K562 (cell line): ENCODE data around the gene EMX2. TPM values are rescaled to one million over a fixed set of nuclear protein-coding genes. Genes with fewer than 3 reads are reported as not detected.

Source experiments
- ATAC-seq: fragments of 200-7000 bp; cut with Tn5 transposase; 3 replicates; pipeline ENCODE4 v1.9.1; 2020; ENCODE audit warnings: moderate library complexity
- BruUV-seq: library from RNA; stranded (reverse); fragments of 400-500 nt; replicated peaks from 2 replicates; lab custom pipeline; 2021; lab: Mats Ljungman, UMichigan
- CTCF ChIA-PET: fragments of 300-600 bp; formaldehyde crosslinking; extraction: SDS; loops from one replicate; lab custom pipeline; 2021; ENCODE audit warnings: low intra/inter-chr PET ratio; lab: Yijun Ruan, JAX
- POLR2A ChIA-PET: fragments of 300-600, 350-650 bp; sonication (Branson Sonifier 250); formaldehyde crosslinking; extraction: SDS; loops from one replicate; lab custom pipeline; 2021; ENCODE audit warnings: antibody characterized with exemption, inconsistent platforms; lab: Yijun Ruan, JAX
- DNase-seq, 4 experiments: peaks; one replicate each; pipeline versions ENCODE4 v3.0.0 to v3.0.0-alpha.2; 2011 to 2018; ENCODE audit warnings: low spot score in 3 of 4, mixed read lengths in 3 of 4; ENCODE audit errors: extremely low read depth in 1 of 4
- FAIRE-seq: peaks from 2 replicates; lab custom pipeline; 2011; peaks lifted over from hg19 to GRCh38; lab: Jason Lieb, UNC
- H2AFZ ChIP-seq: 2 replicates; pipeline ENCODE4 v1.6.0; 2011; ENCODE audit warnings: low read depth, low read length, control low read depth, inconsistent platforms
- H3K27ac ChIP-seq: fragments of 200-600 bp; 3 replicates; pipeline ENCODE4 v1.8.0; 2011; ENCODE audit warnings: low read depth, mild to moderate bottlenecking, control low read depth, inconsistent platforms, low read length, moderate library complexity, mixed read lengths; ENCODE audit errors: extremely low read depth
- H3K27me3 ChIP-seq, 2 experiments: fragments of 300-600 bp in 1 of 2; 2 replicates in 1 of 2; 3 replicates in 1 of 2; pipeline versions ENCODE4 v1.6.0 to v1.8.0; 2011; ENCODE audit warnings: inconsistent platforms in 2 of 2, low read length in 2 of 2, mild to moderate bottlenecking in 1 of 2, mixed read lengths in 1 of 2, moderate library complexity in 1 of 2; ENCODE audit not compliant: control insufficient read depth in 2 of 2, insufficient read depth in 2 of 2
- H3K36me3 ChIP-seq: fragments of 300-600 bp; 3 replicates; pipeline ENCODE4 v1.8.0; 2011; ENCODE audit warnings: mild to moderate bottlenecking, low read length, inconsistent platforms; ENCODE audit not compliant: control insufficient read depth, insufficient read depth
- H3K4me1 ChIP-seq, 2 experiments: fragments of 200-600 bp in 1 of 2; replicated peaks in 1 of 2; 2 replicates in 1 of 2; 3 replicates in 1 of 2; pipeline versions ENCODE4 v1.5.1 to v1.8.0; 2011; ENCODE audit warnings: inconsistent platforms in 2 of 2, low read length in 2 of 2, mild to moderate bottlenecking in 1 of 2, mixed read lengths in 1 of 2, moderate library complexity in 1 of 2; ENCODE audit not compliant: control insufficient read depth in 2 of 2, insufficient read depth in 2 of 2
- H3K4me2 ChIP-seq: 2 replicates; pipeline ENCODE4 v1.6.1; 2011; ENCODE audit warnings: low read length, control low read depth, inconsistent platforms, mixed read lengths; ENCODE audit not compliant: insufficient read depth
- H3K4me3 ChIP-seq: fragments of 200-600 bp; sonication (generic), shearing (Covaris generic); 2 replicates; pipeline ENCODE4 v1.5.1; 2016; ENCODE audit warnings: control low read depth, inconsistent platforms
- H3K79me2 ChIP-seq: fragments of 200-600 bp; 3 replicates; pipeline ENCODE4 v1.8.0; 2011; ENCODE audit warnings: low read length, inconsistent platforms; ENCODE audit not compliant: control insufficient read depth, insufficient read depth
- H3K9ac ChIP-seq, 2 experiments: 2 replicates each; pipeline versions ENCODE4 v1.6.0 to v1.6.1; 2011; ENCODE audit warnings: low read depth in 2 of 2, low read length in 2 of 2, control low read depth in 1 of 2, inconsistent platforms in 1 of 2, mild to moderate bottlenecking in 1 of 2, mixed read lengths in 1 of 2; ENCODE audit not compliant: insufficient read depth in 1 of 2
- H3K9me1 ChIP-seq: one replicate; pipeline ENCODE4 v1.6.0; 2011; ENCODE audit warnings: inconsistent platforms, mild to moderate bottlenecking, low read length, moderate library complexity; ENCODE audit not compliant: control insufficient read depth, insufficient read depth
- H3K9me3 ChIP-seq: replicated peaks from 2 replicates; pipeline ENCODE4 v1.5.1; 2011; ENCODE audit warnings: low read depth, low read length, inconsistent platforms; ENCODE audit not compliant: control insufficient read depth, insufficient read depth
- H4K20me1 ChIP-seq: replicated peaks from 2 replicates; pipeline ENCODE4 v1.6.1; 2011; ENCODE audit warnings: low read length, inconsistent platforms, mixed read lengths; ENCODE audit not compliant: control insufficient read depth, insufficient read depth
- CCNT2 ChIP-seq: IDR thresholded peaks from 2 replicates; pipeline ENCODE4 v1.6.1; 2011; ENCODE audit warnings: borderline replicate concordance, low read depth, mild to moderate bottlenecking, moderate library complexity, mixed read lengths, low read length; ENCODE audit not compliant: insufficient read length; ENCODE audit errors: extremely low read depth
- EHMT2 ChIP-seq: fragments of 450-650 bp; IDR thresholded peaks from 2 replicates; pipeline ENCODE4 v1.6.1; 2018; ENCODE audit warnings: antibody characterized with exemption
- HNRNPL ChIP-seq: fragments of 200-400 bp; formaldehyde crosslinking; IDR thresholded peaks from 2 replicates; pipeline ENCODE4 v1.6.1; 2017; ENCODE audit warnings: low read depth, mild to moderate bottlenecking, low read length
- IFI16 ChIP-seq: fragments of 250-450 bp; sonication (Bioruptor Pico); IDR thresholded peaks from 2 replicates; pipeline ENCODE4 v2.1.2; 2022; ENCODE audit warnings: mild to moderate bottlenecking, inconsistent platforms
- MAFF ChIP-seq: IDR thresholded peaks from 2 replicates; pipeline ENCODE4 v1.6.1; 2012; ENCODE audit warnings: low read length, improper control_type of control experiment
- MECOM ChIP-seq: fragments of 250-450 bp; sonication (Bioruptor Pico); IDR thresholded peaks from 2 replicates; pipeline ENCODE4 v1.8.0; 2022; ENCODE audit warnings: inconsistent platforms
- NELFE ChIP-seq: IDR thresholded peaks from 2 replicates; pipeline ENCODE4 v1.6.1; 2011; ENCODE audit warnings: mild to moderate bottlenecking; ENCODE audit not compliant: insufficient read depth, insufficient read length
- PML ChIP-seq: IDR thresholded peaks from 2 replicates; pipeline ENCODE4 v1.6.1; 2012; ENCODE audit warnings: low read length, inconsistent platforms
- RAD51 ChIP-seq: fragments of 450-650 bp; IDR thresholded peaks from 2 replicates; pipeline ENCODE4 v1.7.1; 2016; ENCODE audit warnings: low read depth, mild to moderate bottlenecking, borderline replicate concordance
- RB1 ChIP-seq: fragments of 450-650 bp; IDR thresholded peaks from 2 replicates; pipeline ENCODE4 v1.6.1; 2017; ENCODE audit warnings: low read depth, mild to moderate bottlenecking
- ZBTB8A ChIP-seq: fragments of 450-650 bp; IDR thresholded peaks from 2 replicates; pipeline ENCODE4 v1.6.1; 2018; ENCODE audit warnings: mild to moderate bottlenecking, moderate library complexity; ENCODE audit not compliant: partially characterized antibody
- ZC3H11A ChIP-seq: IDR thresholded peaks from 2 replicates; pipeline ENCODE4 v1.6.1; 2012; ENCODE audit warnings: low read depth, low read length, improper control_type of control experiment
- WGBS: fragments of 100-300 bp; shearing (Covaris generic); methylation state at CpG from one replicate; pipeline ENCODE4 v1.1.6; 2016; ENCODE audit warnings: low coverage, mixed read lengths; ENCODE audit not compliant: insufficient coverage; ENCODE audit errors: missing lambda C conversion rate; 5-methylcytosine and 5-hydroxymethylcytosine counted together
- in situ Hi-C: fragments of 300-500 bp; cut with MboI; formaldehyde crosslinking; loops from 4 replicates; pipeline ENCODE4 v1.15.0; 2018; ENCODE audit warnings: inconsistent platforms, mixed read lengths
- intact Hi-C: fragments of 100-400 bp; cut with micrococcal nuclease; formaldehyde crosslinking; loops from 2 replicates; pipeline ENCODE4 v1.14.2; 2022
- polyA plus RNA-seq, 8 experiments: library from polyadenylated mRNA; depleted of rRNA in 4 of 8; stranded (reverse) in 5 of 8; unstranded in 3 of 8; fragments of >200 nt; fragmentation: Nextera tagmentation in 2 of 8; fragmentation: Illumina TruSeq in 1 of 8; extraction: Ambion mirVana in 2 of 8; extraction: Trizol in 1 of 8; gene quantifications; 2 replicates each; pipeline versions ENCODE4 v1.2.1 to v1.2.3, GENCODE V29; 2011 to 2014; ENCODE audit warnings: inconsistent platforms in 1 of 8, missing spikeins in 1 of 8
- total RNA-seq, 7 experiments: library from RNA; depleted of rRNA in 6 of 7; stranded (reverse); fragments of >200 nt in 6 of 7; fragmentation: Illumina TruSeq in 2 of 7; extraction: Trizol in 2 of 7; gene quantifications; 2 replicates each; pipeline versions ENCODE4 v1.2.1 to v1.2.3, GENCODE V29; 2011 to 2021; ENCODE audit warnings: low replicate concordance in 1 of 7
- TF ChIP-seq, protein P1 (sequence below): IDR thresholded peaks from 2 replicates; pipeline ENCODE4 v1.6.1; 2011; ENCODE audit warnings: borderline replicate concordance, low read depth, mild to moderate bottlenecking, moderate library complexity, low read length; ENCODE audit not compliant: insufficient read depth, poor library complexity, severe bottlenecking

Gene EMX2
- total and polyA plus RNA-seq, 9 of the 15 experiments (the other 6 are each of a cell fraction or from before 2014, with no cell fraction given) = not detected

DNA sequence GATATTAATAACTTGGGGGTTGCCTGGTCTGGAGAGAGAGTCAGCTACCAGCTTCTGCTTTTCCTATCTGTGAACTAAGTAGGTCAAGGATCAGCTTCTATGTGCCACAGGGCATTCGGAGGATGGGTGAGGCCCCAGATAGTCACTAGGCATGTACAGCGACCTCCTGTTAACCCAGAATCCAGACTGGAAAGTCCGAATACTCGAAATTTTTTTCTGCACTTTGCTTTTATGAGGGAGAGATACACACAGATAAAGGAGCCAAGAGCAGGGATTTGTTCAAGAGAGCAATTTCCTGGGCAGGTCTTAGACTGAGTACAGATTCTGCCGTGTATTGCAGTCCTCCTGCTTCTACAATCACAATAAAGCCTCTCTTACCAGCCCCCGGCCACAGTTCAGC, 54.2 kb downstream of the EMX2 start:
- Histone ChIP-seq H3K27me3 (peaks cover 0 to 6% of the 10 kb centered on the region in 2 experiments; a peak in 2 of 5 replicates), H3K9me3 (no peaks in the 10 kb centered on the region), H4K20me1 (no peaks in the 10 kb centered on the region), H3K4me2 (no peak overlapping the region), H3K27ac (no peak overlapping the region), H3K9me1 (no peaks in the 10 kb centered on the region), H3K36me3 (no peaks in the 10 kb centered on the region), H3K4me3 (no peak overlapping the region), H3K4me1 (no peaks in the 10 kb centered on the region), H2AFZ (no peak overlapping the region), H3K79me2 (no peaks in the 10 kb centered on the region), H3K9ac (no peak overlapping the region)
- TF ChIP-seq EHMT2 (no peak), RAD51 (no peak), HNRNPL (no peak), NELFE (no peak), PML (no peak), ZC3H11A (no peak)
- intact Hi-C loops = no loop called here
- BruUV-seq = no TSS peak
- 0% methylated on average over 4 of the region's 6 CpGs for WGBS
- CTCF ChIA-PET = no interaction called here
- FAIRE-seq = no peak
- ATAC-seq = no peak
- in situ Hi-C loops = no loop called here
- POLR2A ChIA-PET = no interaction called here
- no peak for DNase-seq

DNA sequence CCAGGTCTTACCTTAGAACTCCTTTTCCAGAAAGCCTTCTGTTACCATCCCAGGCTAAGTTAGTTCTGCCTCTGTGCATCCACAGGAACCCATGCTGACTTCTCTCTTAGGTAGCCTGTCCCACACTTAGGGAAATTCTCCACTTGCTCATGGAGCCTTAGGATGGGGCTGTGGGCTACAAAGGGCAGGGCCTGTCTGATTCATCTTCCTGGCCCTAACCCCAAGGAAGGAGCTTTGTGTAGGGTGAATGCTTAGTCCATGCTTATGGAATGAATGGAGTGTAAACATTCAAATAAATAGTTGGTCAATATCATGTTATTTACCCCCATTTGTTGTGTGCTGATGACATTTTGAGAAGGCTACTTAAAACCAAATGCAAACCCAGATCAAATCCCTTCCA, 54.7 kb downstream of the EMX2 start:
- H3K27me3 ChIP-seq = peaks cover 0 to 7% of the 10 kb centered on the region in 2 experiments; a peak in 2 of 5 replicates
- BruUV-seq = no TSS peak

More for the DNA sequence above, 54.7 kb downstream of the EMX2 start:
- ATAC-seq (no peak), FAIRE-seq (no peak), DNase-seq (no peak)
- intact Hi-C loops (no loop called here), in situ Hi-C loops (no loop called here)
- H3K9ac ChIP-seq = no peak overlapping the region
- H3K9me3 ChIP-seq = no peaks in the 10 kb centered on the region
- no peaks in the 10 kb centered on the region for H3K36me3 ChIP-seq
- no peak overlapping the region for H2AFZ ChIP-seq
- no peaks in the 10 kb centered on the region for H3K9me1 ChIP-seq
- ChIA-PET POLR2A (no interaction called here), CTCF (no interaction called here)
- no peak overlapping the region for H3K4me2 ChIP-seq
- no peaks in the 10 kb centered on the region for H4K20me1 ChIP-seq
- H3K4me1 ChIP-seq = no peaks in the 10 kb centered on the region
- TF ChIP-seq CCNT2 (no peak), IFI16 (CRISPR knock-in tag) (no peak), MECOM (CRISPR knock-in tag) (no peak), ZBTB8A (no peak), MAFF (no peak), RB1 (no peak)
- TF ChIP-seq, protein P1, sequence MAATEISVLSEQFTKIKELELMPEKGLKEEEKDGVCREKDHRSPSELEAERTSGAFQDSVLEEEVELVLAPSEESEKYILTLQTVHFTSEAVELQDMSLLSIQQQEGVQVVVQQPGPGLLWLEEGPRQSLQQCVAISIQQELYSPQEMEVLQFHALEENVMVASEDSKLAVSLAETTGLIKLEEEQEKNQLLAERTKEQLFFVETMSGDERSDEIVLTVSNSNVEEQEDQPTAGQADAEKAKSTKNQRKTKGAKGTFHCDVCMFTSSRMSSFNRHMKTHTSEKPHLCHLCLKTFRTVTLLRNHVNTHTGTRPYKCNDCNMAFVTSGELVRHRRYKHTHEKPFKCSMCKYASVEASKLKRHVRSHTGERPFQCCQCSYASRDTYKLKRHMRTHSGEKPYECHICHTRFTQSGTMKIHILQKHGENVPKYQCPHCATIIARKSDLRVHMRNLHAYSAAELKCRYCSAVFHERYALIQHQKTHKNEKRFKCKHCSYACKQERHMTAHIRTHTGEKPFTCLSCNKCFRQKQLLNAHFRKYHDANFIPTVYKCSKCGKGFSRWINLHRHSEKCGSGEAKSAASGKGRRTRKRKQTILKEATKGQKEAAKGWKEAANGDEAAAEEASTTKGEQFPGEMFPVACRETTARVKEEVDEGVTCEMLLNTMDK = no peak
- no peak overlapping the region for H3K27ac ChIP-seq
- no peak overlapping the region for H3K4me3 ChIP-seq
- H3K79me2 ChIP-seq = no peaks in the 10 kb centered on the region
